Panc1 (cell line): ENCODE results near the gene AK8. TPM values are rescaled to one million over a fixed set of nuclear protein-coding genes. Genes with fewer than 3 reads are reported as not detected.

ENCODE experiments used
- ATAC-seq: fragments of 200-7000 bp; cut with Tn5 transposase; 2 replicates; pipeline ENCODE4 v1.9.1; 2020; ENCODE audit warnings: mild to moderate bottlenecking, moderate library complexity
- BruUV-seq: library from RNA; stranded (reverse); fragments of 400-500 nt; replicated peaks from 2 replicates; lab custom pipeline; 2021; lab: Mats Ljungman, UMichigan
- CTCF ChIA-PET: fragments of 300-600 bp; sonication (Branson Sonifier 250); formaldehyde crosslinking; loops from one replicate; lab custom pipeline; 2022; ENCODE audit warnings: antibody characterized with exemption; lab: Charles Lee
- POLR2A ChIA-PET: fragments of 300-600 bp; sonication (Branson Sonifier 250); formaldehyde crosslinking; loops from one replicate; lab custom pipeline; 2022; ENCODE audit warnings: antibody characterized with exemption; lab: Charles Lee
- DNase-seq: peaks from one replicate; pipeline ENCODE4 v3.0.0-alpha.2; 2010; ENCODE audit warnings: low read depth, low spot score
- H3K27ac ChIP-seq: 2 replicates; pipeline ENCODE4 v1.5.1; 2011; ENCODE audit warnings: mild to moderate bottlenecking, low read length, inconsistent platforms
- H3K27me3 ChIP-seq: fragments of 200-500 bp; sonication (Bioruptor generic); 2 replicates; pipeline ENCODE4 v1.6.0; 2014; ENCODE audit warnings: low read length, inconsistent platforms; ENCODE audit not compliant: control insufficient read depth, insufficient read depth
- H3K36me3 ChIP-seq: fragments of 200-500 bp; sonication (Bioruptor generic); 2 replicates; pipeline ENCODE4 v1.5.1; 2014; ENCODE audit warnings: inconsistent platforms, mild to moderate bottlenecking, low read length, moderate library complexity; ENCODE audit not compliant: control insufficient read depth, insufficient read depth
- H3K4me1 ChIP-seq: 2 replicates; pipeline ENCODE4 v1.5.1; 2011; ENCODE audit warnings: inconsistent platforms, mild to moderate bottlenecking, low read length, moderate library complexity; ENCODE audit not compliant: control insufficient read depth, insufficient read depth
- H3K4me3 ChIP-seq, 2 experiments: 2 replicates each; pipeline ENCODE4 v1.5.1; 2011 to 2012; ENCODE audit warnings: low read depth in 2 of 2, low read length in 2 of 2, mild to moderate bottlenecking in 2 of 2, inconsistent platforms in 1 of 2, moderate library complexity in 1 of 2
- H3K9me3 ChIP-seq: fragments of 200-500 bp; sonication (Bioruptor generic); 2 replicates; pipeline ENCODE4 v1.5.1; 2014; ENCODE audit warnings: low read depth, mild to moderate bottlenecking, inconsistent platforms, low read length, moderate library complexity; ENCODE audit not compliant: control insufficient read depth, insufficient read depth
- POLR2AphosphoS5 ChIP-seq: IDR thresholded peaks from 2 replicates; pipeline ENCODE4 v1.6.1; 2012; ENCODE audit warnings: mild to moderate bottlenecking, low read depth, low read length, moderate library complexity
- SIN3A ChIP-seq: IDR thresholded peaks from 2 replicates; pipeline ENCODE4 v1.6.1; 2012; ENCODE audit warnings: low read depth, mild to moderate bottlenecking, low read length, moderate library complexity, borderline replicate concordance; ENCODE audit not compliant: insufficient read depth
- TCF7L2 ChIP-seq: IDR thresholded peaks from 2 replicates; pipeline ENCODE4 v1.6.1; 2011; ENCODE audit warnings: mild to moderate bottlenecking, low read depth, low read length, inconsistent platforms
- in situ Hi-C: cut with HindIII; loops from 2 replicates; pipeline ENCODE4 v1.10.0; 2016; ENCODE audit warnings: low sequenced_read_pairs, low pct_unique_long_range_greater_than_20kb
- intact Hi-C: fragments of 100-400 bp; cut with micrococcal nuclease; formaldehyde crosslinking; loops from one replicate; pipeline ENCODE4 v1.10.0; 2022; ENCODE audit not compliant: unreplicated experiment
- total RNA-seq: library from RNA; stranded (reverse); gene quantifications from one replicate; pipeline ENCODE4 v1.2.1, GENCODE V29; 2021; ENCODE audit not compliant: unreplicated experiment
- TF ChIP-seq, protein P1 (sequence below), 2 experiments: IDR thresholded peaks; 2 replicates each; pipeline ENCODE4 v1.6.1; 2011 to 2012; ENCODE audit warnings: low read depth in 2 of 2, control low read depth in 1 of 2, low read length in 1 of 2, mild to moderate bottlenecking in 1 of 2, moderate library complexity in 1 of 2; ENCODE audit not compliant: insufficient read depth in 1 of 2
- TF ChIP-seq, protein P2 (sequence below): fragments of 450-650 bp; IDR thresholded peaks from 2 replicates; pipeline ENCODE4 v1.5.1; 2017; ENCODE audit warnings: mild to moderate bottlenecking

AK8 gene
- total RNA-seq, 1 experiment from 2014 or later = 0.39 TPM

DNA sequence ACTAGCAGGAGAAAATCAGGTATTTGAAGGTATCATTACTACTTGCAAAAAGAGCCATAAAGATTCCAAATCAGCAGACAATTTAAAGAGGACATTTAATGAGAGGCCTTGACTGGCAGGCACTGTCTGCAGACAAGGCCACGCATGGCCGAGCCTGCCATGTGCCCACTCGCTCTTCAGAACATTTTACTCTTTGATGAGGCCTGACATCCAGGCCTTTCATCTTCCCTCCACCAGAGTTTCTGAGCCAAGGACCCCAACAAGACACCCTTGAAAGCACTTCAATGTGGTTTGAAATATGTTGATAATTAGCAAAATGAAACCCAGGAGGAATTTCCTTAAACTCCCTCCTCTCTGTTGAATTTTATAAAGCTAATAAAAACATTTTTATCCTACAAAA is 16.4 kb downstream of the AK8 start:
- TF ChIP-seq SIN3A (no peak), POLR2AphosphoS5 (no peak), TCF7L2 (no peak)
- TF ChIP-seq, protein P1, sequence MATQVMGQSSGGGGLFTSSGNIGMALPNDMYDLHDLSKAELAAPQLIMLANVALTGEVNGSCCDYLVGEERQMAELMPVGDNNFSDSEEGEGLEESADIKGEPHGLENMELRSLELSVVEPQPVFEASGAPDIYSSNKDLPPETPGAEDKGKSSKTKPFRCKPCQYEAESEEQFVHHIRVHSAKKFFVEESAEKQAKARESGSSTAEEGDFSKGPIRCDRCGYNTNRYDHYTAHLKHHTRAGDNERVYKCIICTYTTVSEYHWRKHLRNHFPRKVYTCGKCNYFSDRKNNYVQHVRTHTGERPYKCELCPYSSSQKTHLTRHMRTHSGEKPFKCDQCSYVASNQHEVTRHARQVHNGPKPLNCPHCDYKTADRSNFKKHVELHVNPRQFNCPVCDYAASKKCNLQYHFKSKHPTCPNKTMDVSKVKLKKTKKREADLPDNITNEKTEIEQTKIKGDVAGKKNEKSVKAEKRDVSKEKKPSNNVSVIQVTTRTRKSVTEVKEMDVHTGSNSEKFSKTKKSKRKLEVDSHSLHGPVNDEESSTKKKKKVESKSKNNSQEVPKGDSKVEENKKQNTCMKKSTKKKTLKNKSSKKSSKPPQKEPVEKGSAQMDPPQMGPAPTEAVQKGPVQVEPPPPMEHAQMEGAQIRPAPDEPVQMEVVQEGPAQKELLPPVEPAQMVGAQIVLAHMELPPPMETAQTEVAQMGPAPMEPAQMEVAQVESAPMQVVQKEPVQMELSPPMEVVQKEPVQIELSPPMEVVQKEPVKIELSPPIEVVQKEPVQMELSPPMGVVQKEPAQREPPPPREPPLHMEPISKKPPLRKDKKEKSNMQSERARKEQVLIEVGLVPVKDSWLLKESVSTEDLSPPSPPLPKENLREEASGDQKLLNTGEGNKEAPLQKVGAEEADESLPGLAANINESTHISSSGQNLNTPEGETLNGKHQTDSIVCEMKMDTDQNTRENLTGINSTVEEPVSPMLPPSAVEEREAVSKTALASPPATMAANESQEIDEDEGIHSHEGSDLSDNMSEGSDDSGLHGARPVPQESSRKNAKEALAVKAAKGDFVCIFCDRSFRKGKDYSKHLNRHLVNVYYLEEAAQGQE (IDR thresholded peaks at IDR 0.05; ENCODE audit: insufficient read depth in 1 of 2, low read depth in 2 of 2, low read length in 1 of 2) = no peak
- TF ChIP-seq, protein P2, sequence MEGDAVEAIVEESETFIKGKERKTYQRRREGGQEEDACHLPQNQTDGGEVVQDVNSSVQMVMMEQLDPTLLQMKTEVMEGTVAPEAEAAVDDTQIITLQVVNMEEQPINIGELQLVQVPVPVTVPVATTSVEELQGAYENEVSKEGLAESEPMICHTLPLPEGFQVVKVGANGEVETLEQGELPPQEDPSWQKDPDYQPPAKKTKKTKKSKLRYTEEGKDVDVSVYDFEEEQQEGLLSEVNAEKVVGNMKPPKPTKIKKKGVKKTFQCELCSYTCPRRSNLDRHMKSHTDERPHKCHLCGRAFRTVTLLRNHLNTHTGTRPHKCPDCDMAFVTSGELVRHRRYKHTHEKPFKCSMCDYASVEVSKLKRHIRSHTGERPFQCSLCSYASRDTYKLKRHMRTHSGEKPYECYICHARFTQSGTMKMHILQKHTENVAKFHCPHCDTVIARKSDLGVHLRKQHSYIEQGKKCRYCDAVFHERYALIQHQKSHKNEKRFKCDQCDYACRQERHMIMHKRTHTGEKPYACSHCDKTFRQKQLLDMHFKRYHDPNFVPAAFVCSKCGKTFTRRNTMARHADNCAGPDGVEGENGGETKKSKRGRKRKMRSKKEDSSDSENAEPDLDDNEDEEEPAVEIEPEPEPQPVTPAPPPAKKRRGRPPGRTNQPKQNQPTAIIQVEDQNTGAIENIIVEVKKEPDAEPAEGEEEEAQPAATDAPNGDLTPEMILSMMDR = no peak
- no peaks in the 10 kb centered on the region for H3K27me3 ChIP-seq
- H3K27ac ChIP-seq = no peak overlapping the region
- DNase-seq (no peak), ATAC-seq (no peak)
- H3K9me3 ChIP-seq = no peaks in the 10 kb centered on the region
- BruUV-seq = no TSS peak
- no peaks in the 10 kb centered on the region for H3K4me1 ChIP-seq
- CTCF ChIA-PET = no interaction called here
- H3K36me3 ChIP-seq = no peaks in the 10 kb centered on the region
- in situ Hi-C loops (no loop called here), intact Hi-C loops (no loop called here)
- POLR2A ChIA-PET = no interaction called here
- no peak overlapping the region for H3K4me3 ChIP-seq

DNA sequence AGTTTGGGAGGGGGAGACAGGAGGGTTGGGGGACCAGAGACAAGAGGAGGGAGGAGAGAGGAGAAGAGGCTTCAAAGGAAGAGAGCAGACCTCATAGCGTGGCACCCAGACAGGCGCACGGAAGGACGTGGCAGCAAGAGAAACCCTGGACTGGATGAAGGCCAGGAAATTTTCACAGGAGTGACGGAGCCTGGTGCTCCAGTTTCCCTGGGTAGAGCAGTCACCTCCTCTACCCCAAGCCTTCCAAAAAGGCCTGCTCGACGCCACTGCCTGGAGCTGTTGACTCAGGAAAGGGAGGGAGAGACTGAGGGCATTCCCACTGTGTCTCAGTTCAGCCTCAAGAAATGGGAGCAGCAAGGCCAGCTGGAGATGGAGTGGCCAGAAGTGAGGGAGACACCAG is 19.3 kb downstream of the AK8 start:
- no TSS peak for BruUV-seq
- in situ Hi-C loops (no loop called here), intact Hi-C loops (no loop called here)
- TF ChIP-seq SIN3A = no peak
- TF ChIP-seq, protein P1 (IDR thresholded peaks at IDR 0.05; ENCODE audit: insufficient read depth in 1 of 2, low read depth in 2 of 2, low read length in 1 of 2) = no peak
- TF ChIP-seq TCF7L2 = no peak
- no peak for TF ChIP-seq POLR2AphosphoS5
- TF ChIP-seq, protein P2 = no peak
- DNase-seq (no peak), ATAC-seq (no peak)
- ChIA-PET CTCF (no interaction called here), POLR2A (no interaction called here)
- no peaks in the 10 kb centered on the region for H3K36me3 ChIP-seq
- H3K9me3 ChIP-seq = no peaks in the 10 kb centered on the region
- H3K4me3 ChIP-seq = no peak overlapping the region
- H3K27me3 ChIP-seq = no peaks in the 10 kb centered on the region
- H3K4me1 ChIP-seq = no peaks in the 10 kb centered on the region
- H3K27ac ChIP-seq = no peak overlapping the region
